ENCODE measurements around the gene PLXNA4. TPM values are rescaled to one million over a fixed set of nuclear protein-coding genes. Genes with fewer than 3 reads are reported as not detected.

Gene PLXNA4
- total and polyA plus RNA-seq, 2 experiments from 2014 or later = 0.08 to 0.80 TPM

DNA sequence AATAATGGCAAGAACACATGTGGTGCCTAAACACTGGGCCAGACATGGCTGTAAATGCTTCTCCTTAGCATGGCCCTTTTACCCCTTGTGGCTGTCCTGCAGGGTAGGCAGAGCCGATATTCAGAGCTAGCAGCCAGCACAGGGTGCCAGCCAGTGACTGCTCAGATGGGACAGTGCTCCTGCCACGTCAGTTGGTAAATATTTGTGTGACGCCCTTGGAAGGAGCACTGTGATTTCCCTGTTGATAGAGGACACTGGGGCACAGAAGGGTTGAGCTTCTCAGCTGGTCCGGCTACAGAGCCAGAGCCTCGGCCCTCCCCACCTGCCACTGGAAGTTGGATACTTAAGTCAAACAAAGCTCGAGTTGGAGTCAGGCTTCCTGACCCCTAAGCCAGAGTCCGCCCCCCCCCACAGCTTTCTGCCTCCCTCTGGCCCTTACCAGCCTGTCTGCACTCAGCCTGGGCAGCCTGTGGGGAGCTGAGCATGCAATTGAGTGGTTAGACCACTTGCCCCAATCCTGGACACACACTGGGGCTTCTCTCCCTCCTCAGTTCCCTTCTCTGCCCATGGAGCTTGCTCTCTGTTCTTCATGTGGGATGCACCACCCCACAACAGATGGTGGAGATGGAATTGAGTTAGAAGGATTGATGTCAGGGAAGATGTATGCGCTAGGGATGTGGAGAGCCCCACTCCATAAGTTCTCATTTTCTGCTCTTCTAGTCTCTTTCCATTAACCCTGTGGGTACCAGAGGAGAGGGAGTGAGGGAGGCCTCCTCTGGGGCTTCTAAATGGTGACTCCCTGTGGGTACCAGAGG, 350.8 kb downstream of the PLXNA4 start:
- Histone ChIP-seq H2AFZ (no peak overlapping the region), H3K9me2 (ENCODE audit: insufficient read depth) (peaks cover 4% of the 10 kb centered on the region), H3K36me3 (ENCODE audit: insufficient read depth) (no peaks in the 10 kb centered on the region), H3K27me3 (ENCODE audit: insufficient read depth) (no peaks in the 10 kb centered on the region), H3K27ac (ENCODE audit: low read depth) (no peak overlapping the region), H3F3A (replicated peaks; ENCODE audit: low read depth) (no peaks in the 10 kb centered on the region), H3K4me3 (no peak overlapping the region), H4K20me1 (replicated peaks; ENCODE audit: insufficient read depth) (no peaks in the 10 kb centered on the region), H3K79me2 (replicated peaks; ENCODE audit: insufficient read depth) (no peaks in the 10 kb centered on the region), H3K4me2 (no peak overlapping the region), H3K4me1 (ENCODE audit: insufficient read depth) (no peaks in the 10 kb centered on the region)
- H3K4me1 Mint-ChIP-seq = peaks cover 11% of the 10 kb centered on the region; the same call in 2 of the 3 replicates
- H3K36me3 Mint-ChIP-seq (ENCODE audit: low read depth) = no peaks in the 10 kb centered on the region
- no peak overlapping the region for H3K27ac Mint-ChIP-seq
- H3K27me3 Mint-ChIP-seq (ENCODE audit: insufficient read depth, low read depth, poor library complexity) = peaks cover 7% of the 10 kb centered on the region
- DNase-seq (ENCODE audit: low spot score) (no peak), ATAC-seq (no peak)
- no peaks in the 10 kb centered on the region for H3K9me3 Mint-ChIP-seq
- no peak overlapping the region for H3K4me3 Mint-ChIP-seq
- TF ChIP-seq POLR2AphosphoS5 (IDR thresholded peaks at IDR 0.05; ENCODE audit: low read depth) (no peak), NANOG (IDR thresholded peaks at IDR 0.05; ENCODE audit: borderline replicate concordance) (no peak), JUNB (IDR thresholded peaks at IDR 0.05; ENCODE audit: unreplicated experiment) (no peak), CREB1 (CRISPR knock-in tag; IDR thresholded peaks at IDR 0.05; ENCODE audit: low read depth) (no peak), STAT1 (IDR thresholded peaks at IDR 0.05; ENCODE audit: unreplicated experiment) (no peak), ZNF331 (CRISPR knock-in tag; IDR thresholded peaks at IDR 0.05; ENCODE audit: low read depth) (no peak), ZNF114 (CRISPR knock-in tag; IDR thresholded peaks at IDR 0.05) (no peak), EZH2phosphoT487 (IDR thresholded peaks at IDR 0.05; ENCODE audit: unreplicated experiment) (no peak), EZH2 (IDR thresholded peaks at IDR 0.05; ENCODE audit: low read depth, unreplicated experiment) (no peak)
- TF ChIP-seq, protein P1, sequence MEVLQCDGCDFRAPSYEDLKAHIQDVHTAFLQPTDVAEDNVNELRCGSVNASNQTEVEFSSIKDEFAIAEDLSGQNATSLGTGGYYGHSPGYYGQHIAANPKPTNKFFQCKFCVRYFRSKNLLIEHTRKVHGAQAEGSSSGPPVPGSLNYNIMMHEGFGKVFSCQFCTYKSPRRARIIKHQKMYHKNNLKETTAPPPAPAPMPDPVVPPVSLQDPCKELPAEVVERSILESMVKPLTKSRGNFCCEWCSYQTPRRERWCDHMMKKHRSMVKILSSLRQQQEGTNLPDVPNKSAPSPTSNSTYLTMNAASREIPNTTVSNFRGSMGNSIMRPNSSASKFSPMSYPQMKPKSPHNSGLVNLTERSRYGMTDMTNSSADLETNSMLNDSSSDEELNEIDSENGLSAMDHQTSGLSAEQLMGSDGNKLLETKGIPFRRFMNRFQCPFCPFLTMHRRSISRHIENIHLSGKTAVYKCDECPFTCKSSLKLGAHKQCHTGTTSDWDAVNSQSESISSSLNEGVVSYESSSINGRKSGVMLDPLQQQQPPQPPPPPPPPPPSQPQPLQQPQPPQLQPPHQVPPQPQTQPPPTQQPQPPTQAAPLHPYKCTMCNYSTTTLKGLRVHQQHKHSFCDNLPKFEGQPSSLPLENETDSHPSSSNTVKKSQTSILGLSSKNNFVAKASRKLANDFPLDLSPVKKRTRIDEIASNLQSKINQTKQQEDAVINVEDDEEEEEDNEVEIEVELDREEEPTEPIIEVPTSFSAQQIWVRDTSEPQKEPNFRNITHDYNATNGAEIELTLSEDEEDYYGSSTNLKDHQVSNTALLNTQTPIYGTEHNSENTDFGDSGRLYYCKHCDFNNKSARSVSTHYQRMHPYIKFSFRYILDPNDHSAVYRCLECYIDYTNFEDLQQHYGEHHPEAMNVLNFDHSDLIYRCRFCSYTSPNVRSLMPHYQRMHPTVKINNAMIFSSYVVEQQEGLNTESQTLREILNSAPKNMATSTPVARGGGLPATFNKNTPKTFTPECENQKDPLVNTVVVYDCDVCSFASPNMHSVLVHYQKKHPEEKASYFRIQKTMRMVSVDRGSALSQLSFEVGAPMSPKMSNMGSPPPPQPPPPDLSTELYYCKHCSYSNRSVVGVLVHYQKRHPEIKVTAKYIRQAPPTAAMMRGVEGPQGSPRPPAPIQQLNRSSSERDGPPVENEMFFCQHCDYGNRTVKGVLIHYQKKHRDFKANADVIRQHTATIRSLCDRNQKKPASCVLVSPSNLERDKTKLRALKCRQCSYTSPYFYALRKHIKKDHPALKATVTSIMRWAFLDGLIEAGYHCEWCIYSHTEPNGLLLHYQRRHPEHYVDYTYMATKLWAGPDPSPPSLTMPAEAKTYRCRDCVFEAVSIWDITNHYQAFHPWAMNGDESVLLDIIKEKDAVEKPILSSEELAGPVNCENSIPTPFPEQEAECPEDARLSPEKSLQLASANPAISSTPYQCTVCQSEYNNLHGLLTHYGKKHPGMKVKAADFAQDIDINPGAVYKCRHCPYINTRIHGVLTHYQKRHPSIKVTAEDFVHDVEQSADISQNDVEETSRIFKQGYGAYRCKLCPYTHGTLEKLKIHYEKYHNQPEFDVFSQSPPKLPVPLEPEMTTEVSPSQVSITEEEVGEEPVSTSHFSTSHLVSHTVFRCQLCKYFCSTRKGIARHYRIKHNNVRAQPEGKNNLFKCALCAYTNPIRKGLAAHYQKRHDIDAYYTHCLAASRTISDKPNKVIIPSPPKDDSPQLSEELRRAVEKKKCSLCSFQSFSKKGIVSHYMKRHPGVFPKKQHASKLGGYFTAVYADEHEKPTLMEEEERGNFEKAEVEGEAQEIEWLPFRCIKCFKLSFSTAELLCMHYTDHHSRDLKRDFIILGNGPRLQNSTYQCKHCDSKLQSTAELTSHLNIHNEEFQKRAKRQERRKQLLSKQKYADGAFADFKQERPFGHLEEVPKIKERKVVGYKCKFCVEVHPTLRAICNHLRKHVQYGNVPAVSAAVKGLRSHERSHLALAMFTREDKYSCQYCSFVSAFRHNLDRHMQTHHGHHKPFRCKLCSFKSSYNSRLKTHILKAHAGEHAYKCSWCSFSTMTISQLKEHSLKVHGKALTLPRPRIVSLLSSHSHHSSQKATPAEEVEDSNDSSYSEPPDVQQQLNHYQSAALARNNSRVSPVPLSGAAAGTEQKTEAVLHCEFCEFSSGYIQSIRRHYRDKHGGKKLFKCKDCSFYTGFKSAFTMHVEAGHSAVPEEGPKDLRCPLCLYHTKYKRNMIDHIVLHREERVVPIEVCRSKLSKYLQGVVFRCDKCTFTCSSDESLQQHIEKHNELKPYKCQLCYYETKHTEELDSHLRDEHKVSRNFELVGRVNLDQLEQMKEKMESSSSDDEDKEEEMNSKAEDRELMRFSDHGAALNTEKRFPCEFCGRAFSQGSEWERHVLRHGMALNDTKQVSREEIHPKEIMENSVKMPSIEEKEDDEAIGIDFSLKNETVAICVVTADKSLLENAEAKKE (CRISPR knock-in tag; IDR thresholded peaks at IDR 0.05) = no peak
- TF ChIP-seq, protein P2, sequence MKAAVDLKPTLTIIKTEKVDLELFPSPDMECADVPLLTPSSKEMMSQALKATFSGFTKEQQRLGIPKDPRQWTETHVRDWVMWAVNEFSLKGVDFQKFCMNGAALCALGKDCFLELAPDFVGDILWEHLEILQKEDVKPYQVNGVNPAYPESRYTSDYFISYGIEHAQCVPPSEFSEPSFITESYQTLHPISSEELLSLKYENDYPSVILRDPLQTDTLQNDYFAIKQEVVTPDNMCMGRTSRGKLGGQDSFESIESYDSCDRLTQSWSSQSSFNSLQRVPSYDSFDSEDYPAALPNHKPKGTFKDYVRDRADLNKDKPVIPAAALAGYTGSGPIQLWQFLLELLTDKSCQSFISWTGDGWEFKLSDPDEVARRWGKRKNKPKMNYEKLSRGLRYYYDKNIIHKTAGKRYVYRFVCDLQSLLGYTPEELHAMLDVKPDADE (IDR thresholded peaks at IDR 0.05) = no peak
- TF ChIP-seq, protein P3, sequence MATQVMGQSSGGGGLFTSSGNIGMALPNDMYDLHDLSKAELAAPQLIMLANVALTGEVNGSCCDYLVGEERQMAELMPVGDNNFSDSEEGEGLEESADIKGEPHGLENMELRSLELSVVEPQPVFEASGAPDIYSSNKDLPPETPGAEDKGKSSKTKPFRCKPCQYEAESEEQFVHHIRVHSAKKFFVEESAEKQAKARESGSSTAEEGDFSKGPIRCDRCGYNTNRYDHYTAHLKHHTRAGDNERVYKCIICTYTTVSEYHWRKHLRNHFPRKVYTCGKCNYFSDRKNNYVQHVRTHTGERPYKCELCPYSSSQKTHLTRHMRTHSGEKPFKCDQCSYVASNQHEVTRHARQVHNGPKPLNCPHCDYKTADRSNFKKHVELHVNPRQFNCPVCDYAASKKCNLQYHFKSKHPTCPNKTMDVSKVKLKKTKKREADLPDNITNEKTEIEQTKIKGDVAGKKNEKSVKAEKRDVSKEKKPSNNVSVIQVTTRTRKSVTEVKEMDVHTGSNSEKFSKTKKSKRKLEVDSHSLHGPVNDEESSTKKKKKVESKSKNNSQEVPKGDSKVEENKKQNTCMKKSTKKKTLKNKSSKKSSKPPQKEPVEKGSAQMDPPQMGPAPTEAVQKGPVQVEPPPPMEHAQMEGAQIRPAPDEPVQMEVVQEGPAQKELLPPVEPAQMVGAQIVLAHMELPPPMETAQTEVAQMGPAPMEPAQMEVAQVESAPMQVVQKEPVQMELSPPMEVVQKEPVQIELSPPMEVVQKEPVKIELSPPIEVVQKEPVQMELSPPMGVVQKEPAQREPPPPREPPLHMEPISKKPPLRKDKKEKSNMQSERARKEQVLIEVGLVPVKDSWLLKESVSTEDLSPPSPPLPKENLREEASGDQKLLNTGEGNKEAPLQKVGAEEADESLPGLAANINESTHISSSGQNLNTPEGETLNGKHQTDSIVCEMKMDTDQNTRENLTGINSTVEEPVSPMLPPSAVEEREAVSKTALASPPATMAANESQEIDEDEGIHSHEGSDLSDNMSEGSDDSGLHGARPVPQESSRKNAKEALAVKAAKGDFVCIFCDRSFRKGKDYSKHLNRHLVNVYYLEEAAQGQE (IDR thresholded peaks at IDR 0.05; ENCODE audit: unreplicated experiment) = no peak
- TF ChIP-seq, protein P4, sequence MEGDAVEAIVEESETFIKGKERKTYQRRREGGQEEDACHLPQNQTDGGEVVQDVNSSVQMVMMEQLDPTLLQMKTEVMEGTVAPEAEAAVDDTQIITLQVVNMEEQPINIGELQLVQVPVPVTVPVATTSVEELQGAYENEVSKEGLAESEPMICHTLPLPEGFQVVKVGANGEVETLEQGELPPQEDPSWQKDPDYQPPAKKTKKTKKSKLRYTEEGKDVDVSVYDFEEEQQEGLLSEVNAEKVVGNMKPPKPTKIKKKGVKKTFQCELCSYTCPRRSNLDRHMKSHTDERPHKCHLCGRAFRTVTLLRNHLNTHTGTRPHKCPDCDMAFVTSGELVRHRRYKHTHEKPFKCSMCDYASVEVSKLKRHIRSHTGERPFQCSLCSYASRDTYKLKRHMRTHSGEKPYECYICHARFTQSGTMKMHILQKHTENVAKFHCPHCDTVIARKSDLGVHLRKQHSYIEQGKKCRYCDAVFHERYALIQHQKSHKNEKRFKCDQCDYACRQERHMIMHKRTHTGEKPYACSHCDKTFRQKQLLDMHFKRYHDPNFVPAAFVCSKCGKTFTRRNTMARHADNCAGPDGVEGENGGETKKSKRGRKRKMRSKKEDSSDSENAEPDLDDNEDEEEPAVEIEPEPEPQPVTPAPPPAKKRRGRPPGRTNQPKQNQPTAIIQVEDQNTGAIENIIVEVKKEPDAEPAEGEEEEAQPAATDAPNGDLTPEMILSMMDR (conservative IDR thresholded peaks at IDR 0.05; ENCODE audit: low read depth in 2 of 2) = no peak

Data from GM23338 (cell line).